CD4-positive, alpha-beta T cell treated with Interferon alpha-2 for 1 hour (primary cell): ENCODE data around the gene CYP19A1.

ENCODE experiments used
- DNase-seq, 2 donors: peaks; one replicate each; pipeline ENCODE4 v3.0.0-alpha.2; 2020 to 2022

Gene CYP19A1

GRCh38 chr15:51252671-51253070, 85.7 kb downstream of the CYP19A1 start:
- no peak for DNase-seq

- DNase-seq: no peak
Observed at GRCh38 chr15:51251556-51251955, 86.8 kb downstream of the CYP19A1 start.

GRCh38 chr15:51250217-51251011, 88.0 kb downstream of the CYP19A1 start:
- DNase-seq: no peak

GRCh38 chr15:51245628-51246027, 92.8 kb downstream of the CYP19A1 start:
- DNase-seq: no peak

GRCh38 chr15:51244423-51244869, 94.0 kb downstream of the CYP19A1 start:
- DNase-seq: no peak

- no peak for DNase-seq
Observed at GRCh38 chr15:51243774-51244173, 94.6 kb downstream of the CYP19A1 start.

- no peak for DNase-seq
Observed at GRCh38 chr15:51240066-51240465, 98.3 kb downstream of the CYP19A1 start.

GRCh38 chr15:51237816-51238215, 100.6 kb downstream of the CYP19A1 start:
- DNase-seq: no peak

GRCh38 chr15:51234176-51234927, 104.0 kb downstream of the CYP19A1 start:
- no peak for DNase-seq

- DNase-seq: no peak
Observed at GRCh38 chr15:51232581-51232980, 105.8 kb downstream of the CYP19A1 start.

GRCh38 chr15:51229907-51230330, 108.5 kb downstream of the CYP19A1 start:
- no peak for DNase-seq

- DNase-seq: peak in 1 of 2 donors; percentile 29
Observed at GRCh38 chr15:51227940-51228732, 110.3 kb downstream of the CYP19A1 start.

GRCh38 chr15:51226576-51227210, 111.7 kb downstream of the CYP19A1 start:
- DNase-seq: no peak

- DNase-seq: no peak
Observed at GRCh38 chr15:51224428-51224827, 114.0 kb downstream of the CYP19A1 start.

- DNase-seq: no peak
Observed at GRCh38 chr15:51223771-51224229, 114.6 kb downstream of the CYP19A1 start.

- no peak for DNase-seq
Observed at GRCh38 chr15:51218299-51218938, 120.0 kb downstream of the CYP19A1 start.

- no peak for DNase-seq
Observed at GRCh38 chr15:51212909-51213308, 125.5 kb downstream of the CYP19A1 start.

- no peak for DNase-seq
Observed at GRCh38 chr15:51212239-51212638, 126.2 kb downstream of the CYP19A1 start.

- DNase-seq: no peak
Observed at GRCh38 chr15:51205050-51205975, 133.1 kb downstream of the CYP19A1 start.

- no peak for DNase-seq
Observed at GRCh38 chr15:51203797-51204196, 134.6 kb downstream of the CYP19A1 start.

- DNase-seq: no peak
Observed at GRCh38 chr15:51202783-51203182, 135.6 kb downstream of the CYP19A1 start.
